ENCODE data around the gene PPARGC1A. TPM values are rescaled to one million over a fixed set of nuclear protein-coding genes. Genes with fewer than 3 reads are reported as not detected.

The PPARGC1A gene
- total and polyA plus RNA-seq, 2 of the 13 experiments (the other 11 are each of a cell fraction or from before 2014, with no cell fraction given): 20.7 to 37.3 TPM

DNA sequence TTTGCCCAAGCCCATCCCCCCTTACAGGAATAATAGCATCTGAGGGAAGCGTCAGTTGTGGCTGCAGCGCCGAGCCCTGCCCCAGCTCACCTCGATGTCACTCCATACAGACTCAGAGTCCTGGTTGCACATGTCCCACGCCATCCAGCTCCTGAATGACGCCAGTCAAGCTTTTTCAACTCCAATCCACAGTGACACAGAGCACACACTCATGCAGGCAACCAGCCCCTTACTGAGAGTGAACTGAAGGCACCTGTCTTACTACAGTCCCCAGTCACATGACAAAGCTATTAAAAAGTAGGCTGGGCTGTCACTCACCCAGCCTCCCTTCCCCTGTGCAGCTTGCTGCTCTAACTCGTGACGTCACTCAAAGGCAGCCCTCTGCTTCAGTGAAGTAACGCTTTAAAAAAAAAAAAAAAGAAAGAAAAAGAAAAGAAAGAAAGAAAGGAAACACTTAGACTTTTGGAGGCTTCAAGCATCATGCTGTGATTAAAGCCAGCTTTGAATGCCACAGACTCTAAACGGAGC is at the start of gene PPARGC1A (continued):
- TF ChIP-seq, protein P1, sequence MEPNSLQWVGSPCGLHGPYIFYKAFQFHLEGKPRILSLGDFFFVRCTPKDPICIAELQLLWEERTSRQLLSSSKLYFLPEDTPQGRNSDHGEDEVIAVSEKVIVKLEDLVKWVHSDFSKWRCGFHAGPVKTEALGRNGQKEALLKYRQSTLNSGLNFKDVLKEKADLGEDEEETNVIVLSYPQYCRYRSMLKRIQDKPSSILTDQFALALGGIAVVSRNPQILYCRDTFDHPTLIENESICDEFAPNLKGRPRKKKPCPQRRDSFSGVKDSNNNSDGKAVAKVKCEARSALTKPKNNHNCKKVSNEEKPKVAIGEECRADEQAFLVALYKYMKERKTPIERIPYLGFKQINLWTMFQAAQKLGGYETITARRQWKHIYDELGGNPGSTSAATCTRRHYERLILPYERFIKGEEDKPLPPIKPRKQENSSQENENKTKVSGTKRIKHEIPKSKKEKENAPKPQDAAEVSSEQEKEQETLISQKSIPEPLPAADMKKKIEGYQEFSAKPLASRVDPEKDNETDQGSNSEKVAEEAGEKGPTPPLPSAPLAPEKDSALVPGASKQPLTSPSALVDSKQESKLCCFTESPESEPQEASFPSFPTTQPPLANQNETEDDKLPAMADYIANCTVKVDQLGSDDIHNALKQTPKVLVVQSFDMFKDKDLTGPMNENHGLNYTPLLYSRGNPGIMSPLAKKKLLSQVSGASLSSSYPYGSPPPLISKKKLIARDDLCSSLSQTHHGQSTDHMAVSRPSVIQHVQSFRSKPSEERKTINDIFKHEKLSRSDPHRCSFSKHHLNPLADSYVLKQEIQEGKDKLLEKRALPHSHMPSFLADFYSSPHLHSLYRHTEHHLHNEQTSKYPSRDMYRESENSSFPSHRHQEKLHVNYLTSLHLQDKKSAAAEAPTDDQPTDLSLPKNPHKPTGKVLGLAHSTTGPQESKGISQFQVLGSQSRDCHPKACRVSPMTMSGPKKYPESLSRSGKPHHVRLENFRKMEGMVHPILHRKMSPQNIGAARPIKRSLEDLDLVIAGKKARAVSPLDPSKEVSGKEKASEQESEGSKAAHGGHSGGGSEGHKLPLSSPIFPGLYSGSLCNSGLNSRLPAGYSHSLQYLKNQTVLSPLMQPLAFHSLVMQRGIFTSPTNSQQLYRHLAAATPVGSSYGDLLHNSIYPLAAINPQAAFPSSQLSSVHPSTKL (CRISPR knock-in tag; IDR thresholded peaks at IDR 0.05): peak; percentile 46
- peak; percentile 46 for TF ChIP-seq ASH2L (IDR thresholded peaks at IDR 0.05; ENCODE audit: insufficient read length, low read depth, low read length)
- TF ChIP-seq HCFC1 (IDR thresholded peaks at IDR 0.05; ENCODE audit: low read depth, low read length): no peak
- peak; percentile 71; the same call in 1 of the 2 replicates for TF ChIP-seq KDM5B (CRISPR knock-in tag; IDR thresholded peaks at IDR 0.05; ENCODE audit: borderline replicate concordance)
- peak; percentile 68; the same call in 1 of the 2 replicates for TF ChIP-seq KMT2B (CRISPR knock-in tag; IDR thresholded peaks at IDR 0.05)
- TF ChIP-seq MXD4 (CRISPR knock-in tag; IDR thresholded peaks at IDR 0.05): peak; percentile 55; the same call in 1 of the 2 replicates
- TF ChIP-seq, protein P2, sequence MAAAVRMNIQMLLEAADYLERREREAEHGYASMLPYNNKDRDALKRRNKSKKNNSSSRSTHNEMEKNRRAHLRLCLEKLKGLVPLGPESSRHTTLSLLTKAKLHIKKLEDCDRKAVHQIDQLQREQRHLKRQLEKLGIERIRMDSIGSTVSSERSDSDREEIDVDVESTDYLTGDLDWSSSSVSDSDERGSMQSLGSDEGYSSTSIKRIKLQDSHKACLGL (CRISPR knock-in tag; IDR thresholded peaks at IDR 0.05): 0 out of 2 replicates have a peak, but pooled peaks have one; percentile 35
- peak; percentile 66 for TF ChIP-seq GATAD2A (CRISPR knock-in tag; IDR thresholded peaks at IDR 0.05)
- TF ChIP-seq MXI1 (IDR thresholded peaks at IDR 0.05; ENCODE audit: borderline replicate concordance, low read depth, low read length): peak; percentile 61; the same call in 1 of the 3 replicates
- TF ChIP-seq ZNF501 (CRISPR knock-in tag; IDR thresholded peaks at IDR 0.05): 0 out of 2 replicates have a peak, but pooled peaks have one; percentile 32
- TF ChIP-seq, protein P3, sequence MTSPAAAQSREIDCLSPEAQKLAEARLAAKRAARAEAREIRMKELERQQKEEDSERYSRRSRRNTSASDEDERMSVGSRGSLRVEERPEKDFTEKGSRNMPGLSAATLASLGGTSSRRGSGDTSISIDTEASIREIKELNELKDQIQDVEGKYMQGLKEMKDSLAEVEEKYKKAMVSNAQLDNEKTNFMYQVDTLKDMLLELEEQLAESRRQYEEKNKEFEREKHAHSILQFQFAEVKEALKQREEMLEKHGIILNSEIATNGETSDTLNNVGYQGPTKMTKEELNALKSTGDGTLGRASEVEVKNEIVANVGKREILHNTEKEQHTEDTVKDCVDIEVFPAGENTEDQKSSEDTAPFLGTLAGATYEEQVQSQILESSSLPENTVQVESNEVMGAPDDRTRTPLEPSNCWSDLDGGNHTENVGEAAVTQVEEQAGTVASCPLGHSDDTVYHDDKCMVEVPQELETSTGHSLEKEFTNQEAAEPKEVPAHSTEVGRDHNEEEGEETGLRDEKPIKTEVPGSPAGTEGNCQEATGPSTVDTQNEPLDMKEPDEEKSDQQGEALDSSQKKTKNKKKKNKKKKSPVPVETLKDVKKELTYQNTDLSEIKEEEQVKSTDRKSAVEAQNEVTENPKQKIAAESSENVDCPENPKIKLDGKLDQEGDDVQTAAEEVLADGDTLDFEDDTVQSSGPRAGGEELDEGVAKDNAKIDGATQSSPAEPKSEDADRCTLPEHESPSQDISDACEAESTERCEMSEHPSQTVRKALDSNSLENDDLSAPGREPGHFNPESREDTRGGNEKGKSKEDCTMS (CRISPR knock-in tag; conservative IDR thresholded peaks at IDR 0.05): no peak
- TF ChIP-seq, protein P4, sequence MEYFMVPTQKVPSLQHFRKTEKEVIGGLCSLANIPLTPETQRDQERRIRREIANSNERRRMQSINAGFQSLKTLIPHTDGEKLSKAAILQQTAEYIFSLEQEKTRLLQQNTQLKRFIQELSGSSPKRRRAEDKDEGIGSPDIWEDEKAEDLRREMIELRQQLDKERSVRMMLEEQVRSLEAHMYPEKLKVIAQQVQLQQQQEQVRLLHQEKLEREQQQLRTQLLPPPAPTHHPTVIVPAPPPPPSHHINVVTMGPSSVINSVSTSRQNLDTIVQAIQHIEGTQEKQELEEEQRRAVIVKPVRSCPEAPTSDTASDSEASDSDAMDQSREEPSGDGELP (IDR thresholded peaks at IDR 0.05; ENCODE audit: borderline replicate concordance, low read depth): peak; percentile 20; the same call in 1 of the 2 replicates
- no peak for TF ChIP-seq ZMAT3 (CRISPR knock-in tag; conservative IDR thresholded peaks at IDR 0.05)
- TF ChIP-seq, protein P5, sequence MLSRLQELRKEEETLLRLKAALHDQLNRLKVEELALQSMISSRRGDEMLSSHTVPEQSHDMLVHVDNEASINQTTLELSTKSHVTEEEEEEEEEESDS (CRISPR knock-in tag; IDR thresholded peaks at IDR 0.05; ENCODE audit: borderline replicate concordance): 0 out of 2 replicates have a peak, but pooled peaks have one; percentile 38
- TF ChIP-seq, protein P6, sequence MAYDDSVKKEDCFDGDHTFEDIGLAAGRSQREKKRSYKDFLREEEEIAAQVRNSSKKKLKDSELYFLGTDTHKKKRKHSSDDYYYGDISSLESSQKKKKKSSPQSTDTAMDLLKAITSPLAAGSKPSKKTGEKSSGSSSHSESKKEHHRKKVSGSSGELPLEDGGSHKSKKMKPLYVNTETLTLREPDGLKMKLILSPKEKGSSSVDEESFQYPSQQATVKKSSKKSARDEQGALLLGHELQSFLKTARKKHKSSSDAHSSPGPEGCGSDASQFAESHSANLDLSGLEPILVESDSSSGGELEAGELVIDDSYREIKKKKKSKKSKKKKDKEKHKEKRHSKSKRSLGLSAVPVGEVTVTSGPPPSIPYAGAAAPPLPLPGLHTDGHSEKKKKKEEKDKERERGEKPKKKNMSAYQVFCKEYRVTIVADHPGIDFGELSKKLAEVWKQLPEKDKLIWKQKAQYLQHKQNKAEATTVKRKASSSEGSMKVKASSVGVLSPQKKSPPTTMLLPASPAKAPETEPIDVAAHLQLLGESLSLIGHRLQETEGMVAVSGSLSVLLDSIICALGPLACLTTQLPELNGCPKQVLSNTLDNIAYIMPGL (CRISPR knock-in tag; IDR thresholded peaks at IDR 0.05; ENCODE audit: borderline replicate concordance in 1 of 2, low read depth in 1 of 2): peak in 1 of 2 experiments; percentile 56; a peak in 1 of 4 replicates
- TF ChIP-seq SALL1 (CRISPR knock-in tag; IDR thresholded peaks at IDR 0.05): peak; percentile 83
- TF ChIP-seq ZZZ3 (CRISPR knock-in tag; IDR thresholded peaks at IDR 0.05; ENCODE audit: borderline replicate concordance): no peak
- TF ChIP-seq ZNF782 (CRISPR knock-in tag; IDR thresholded peaks at IDR 0.05; ENCODE audit: borderline replicate concordance): peak; percentile 58; the same call in 1 of the 2 replicates
- TF ChIP-seq, protein P7, sequence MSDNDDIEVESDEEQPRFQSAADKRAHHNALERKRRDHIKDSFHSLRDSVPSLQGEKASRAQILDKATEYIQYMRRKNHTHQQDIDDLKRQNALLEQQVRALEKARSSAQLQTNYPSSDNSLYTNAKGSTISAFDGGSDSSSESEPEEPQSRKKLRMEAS (IDR thresholded peaks at IDR 0.05): peak; percentile 64; the same call in 1 of the 2 replicates

Measured in HepG2 (cell line).